B cell (primary cell): ENCODE data around the gene LITAF.

Experiments used
- EZH2 ChIP-seq: IDR thresholded peaks from 2 replicates; pipeline ENCODE4 v1.6.1; 2012; ENCODE audit warnings: borderline replicate concordance, low read depth, mild to moderate bottlenecking, moderate library complexity, low read length; ENCODE audit not compliant: insufficient read depth, poor library complexity, severe bottlenecking
- TF ChIP-seq, protein P1 (sequence below): fragments of 200-600 bp; IDR thresholded peaks from one replicate; pipeline ENCODE4 v1.8.0; 2022; ENCODE audit warnings: antibody characterized with exemption, mild to moderate bottlenecking

DNA sequence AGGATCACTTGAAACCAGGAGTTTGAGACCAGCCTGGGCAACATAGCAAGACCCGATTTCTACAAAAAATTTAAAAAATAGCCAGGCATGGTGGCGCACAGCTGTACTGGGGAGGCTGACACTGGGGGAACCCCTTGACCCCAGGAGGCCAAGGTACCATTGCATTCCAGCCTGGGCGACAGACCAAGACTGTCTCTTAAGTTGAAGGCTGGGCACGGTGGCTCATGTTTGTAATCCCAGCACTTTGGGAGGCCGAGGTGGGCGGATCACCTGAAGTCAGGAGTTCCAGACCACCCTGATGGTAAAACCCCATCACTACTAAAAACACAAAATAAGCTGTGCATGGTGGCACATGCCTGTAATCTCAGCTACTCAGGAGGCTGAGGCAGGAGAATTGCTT lies 74.9 kb downstream of the LITAF start:
- TF ChIP-seq EZH2: no peak
- TF ChIP-seq, protein P1, sequence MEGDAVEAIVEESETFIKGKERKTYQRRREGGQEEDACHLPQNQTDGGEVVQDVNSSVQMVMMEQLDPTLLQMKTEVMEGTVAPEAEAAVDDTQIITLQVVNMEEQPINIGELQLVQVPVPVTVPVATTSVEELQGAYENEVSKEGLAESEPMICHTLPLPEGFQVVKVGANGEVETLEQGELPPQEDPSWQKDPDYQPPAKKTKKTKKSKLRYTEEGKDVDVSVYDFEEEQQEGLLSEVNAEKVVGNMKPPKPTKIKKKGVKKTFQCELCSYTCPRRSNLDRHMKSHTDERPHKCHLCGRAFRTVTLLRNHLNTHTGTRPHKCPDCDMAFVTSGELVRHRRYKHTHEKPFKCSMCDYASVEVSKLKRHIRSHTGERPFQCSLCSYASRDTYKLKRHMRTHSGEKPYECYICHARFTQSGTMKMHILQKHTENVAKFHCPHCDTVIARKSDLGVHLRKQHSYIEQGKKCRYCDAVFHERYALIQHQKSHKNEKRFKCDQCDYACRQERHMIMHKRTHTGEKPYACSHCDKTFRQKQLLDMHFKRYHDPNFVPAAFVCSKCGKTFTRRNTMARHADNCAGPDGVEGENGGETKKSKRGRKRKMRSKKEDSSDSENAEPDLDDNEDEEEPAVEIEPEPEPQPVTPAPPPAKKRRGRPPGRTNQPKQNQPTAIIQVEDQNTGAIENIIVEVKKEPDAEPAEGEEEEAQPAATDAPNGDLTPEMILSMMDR: no peak
